ENCODE measurements around the gene ATP6V1G2. TPM values are rescaled to one million over a fixed set of nuclear protein-coding genes. Genes with fewer than 3 reads are reported as not detected.
"Not testable (repeated sequence)": the region's sequence is repeated elsewhere in the genome, so short reads cannot be mapped to it uniquely, and the experiment has no call there.

Gene ATP6V1G2
- total RNA-seq, 1 donor from 2014 or later, result 0.59 TPM

DNA sequence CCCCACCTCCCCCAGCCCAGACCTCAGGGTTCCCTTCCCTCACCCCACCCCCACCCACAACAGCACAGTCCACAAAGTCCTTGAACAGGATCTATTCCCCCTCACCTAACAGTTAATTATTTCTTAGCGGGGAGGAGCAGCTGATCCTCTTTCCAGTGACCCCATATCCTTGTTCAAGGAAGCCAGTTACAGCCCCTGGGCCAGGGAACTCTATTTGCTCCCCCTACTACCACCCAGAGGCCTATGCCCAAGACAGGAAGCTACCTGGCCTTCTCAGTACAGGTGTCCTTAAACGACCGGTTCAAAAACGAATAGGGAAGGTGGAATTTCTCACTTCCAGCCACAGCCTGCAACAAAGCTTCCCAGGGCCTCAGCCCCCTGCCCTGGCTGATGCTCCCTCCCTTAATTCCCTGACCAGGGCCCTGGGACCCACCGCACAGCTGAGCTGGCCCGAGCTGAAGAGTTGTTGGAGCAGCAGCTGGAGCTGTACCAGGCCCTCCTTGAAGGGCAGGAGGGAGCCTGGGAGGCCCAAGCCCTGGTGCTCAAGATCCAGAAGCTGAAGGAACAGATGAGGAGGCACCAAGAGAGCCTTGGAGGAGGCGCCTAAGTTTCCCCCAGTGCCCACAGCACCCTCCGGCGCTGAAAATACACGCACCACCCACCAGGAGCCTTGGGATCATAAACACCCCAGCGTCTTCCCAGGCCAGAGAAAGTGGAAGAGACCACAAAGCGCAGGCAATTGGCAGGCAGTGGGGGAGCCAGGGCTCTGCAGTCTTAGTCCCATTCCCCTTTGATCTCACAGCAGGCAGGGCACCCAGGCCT is 16.9 kb downstream of the ATP6V1G2 start:
- no peak for DNase-seq (ENCODE audit: low read depth, low spot score)

DNA sequence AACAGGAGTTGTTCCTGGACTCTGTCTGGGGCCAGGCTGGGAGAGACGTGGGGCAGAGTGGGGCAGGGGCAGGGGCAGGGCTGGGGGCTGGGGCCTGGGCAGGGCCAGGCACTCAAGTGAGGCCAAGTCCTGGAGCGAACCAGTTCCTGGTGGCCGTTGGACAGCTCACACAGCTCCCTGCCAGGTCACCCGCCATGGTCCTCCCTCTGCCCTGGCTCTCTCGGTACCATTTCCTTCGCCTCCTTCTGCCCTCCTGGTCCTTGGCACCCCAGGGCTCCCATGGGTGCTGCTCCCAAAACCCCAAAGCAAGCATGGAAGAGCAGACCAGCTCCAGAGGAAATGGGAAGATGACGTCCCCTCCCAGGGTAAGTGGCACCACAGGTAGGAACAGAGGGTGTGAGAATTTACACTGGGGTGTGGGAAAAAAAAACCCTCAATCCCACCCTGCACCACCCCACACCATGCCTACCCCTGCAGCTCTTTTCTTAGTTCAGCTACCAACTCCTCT is 17.5 kb downstream of the ATP6V1G2 start, which contains the start of gene MCCD1:
MCCD1 (plus strand) TSS at position 142 of the 508 bp plus-strand sequence; CDS start at position 195, 53 bp downstream.
- DNase-seq (ENCODE audit: low read depth, low spot score), result no peak

DNA sequence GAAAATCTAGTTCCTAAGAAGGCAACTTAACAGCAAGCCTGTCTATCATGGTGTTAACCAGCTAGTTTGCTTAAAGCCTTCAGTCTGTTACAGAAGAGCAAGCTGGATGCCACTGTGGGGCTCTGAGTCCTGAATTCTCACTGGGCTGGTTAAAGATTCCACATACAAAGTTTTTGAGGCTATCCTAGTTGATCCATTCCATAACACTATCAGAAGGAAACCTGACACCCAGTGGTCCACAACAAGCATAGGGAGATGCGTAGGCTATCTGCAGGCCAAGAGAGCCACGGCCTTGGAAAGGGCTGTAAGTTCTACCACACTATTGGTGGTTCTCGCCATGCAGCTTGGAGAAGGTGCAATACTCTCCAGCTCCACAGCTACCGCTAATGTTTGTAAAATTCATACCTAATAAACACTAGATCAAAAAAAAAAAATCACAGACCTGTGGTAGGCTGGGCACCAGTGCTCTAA is 18.1 kb downstream of the ATP6V1G2 start:
- no peak for DNase-seq (ENCODE audit: low read depth, low spot score)

DNA sequence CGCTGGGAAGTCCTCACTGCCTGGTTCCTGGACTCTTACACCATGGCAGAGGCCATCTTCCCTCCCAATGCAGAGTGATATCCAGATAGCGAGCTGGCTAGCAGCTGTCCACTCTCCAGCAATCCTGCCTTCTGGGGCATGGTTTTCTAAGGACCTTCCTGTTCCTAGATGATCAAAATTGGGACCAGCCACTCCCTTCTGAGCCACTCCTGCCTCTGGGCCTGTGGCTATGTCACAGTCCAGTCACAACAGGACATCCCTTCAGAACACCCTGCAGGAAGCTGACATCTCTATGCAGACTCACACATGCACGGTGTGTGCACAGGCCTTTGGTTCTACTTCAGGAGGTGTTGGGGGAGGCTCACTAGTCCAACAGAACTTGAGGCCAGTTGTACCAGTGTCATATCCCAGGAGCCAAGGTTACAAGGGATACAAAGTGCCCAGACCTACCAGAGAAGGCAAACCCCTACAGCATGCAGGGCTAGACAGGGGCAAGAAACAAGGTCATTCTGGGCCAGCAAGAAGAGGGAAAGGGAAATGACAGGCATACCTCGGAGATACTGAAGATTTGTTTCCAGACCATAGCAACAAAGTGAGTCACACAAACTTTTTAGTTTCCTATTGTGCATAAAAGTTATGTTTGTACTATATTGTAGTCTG is 20.3 kb downstream of the ATP6V1G2 start:
- peak; percentile 83 for DNase-seq (ENCODE audit: low read depth, low spot score)

DNA sequence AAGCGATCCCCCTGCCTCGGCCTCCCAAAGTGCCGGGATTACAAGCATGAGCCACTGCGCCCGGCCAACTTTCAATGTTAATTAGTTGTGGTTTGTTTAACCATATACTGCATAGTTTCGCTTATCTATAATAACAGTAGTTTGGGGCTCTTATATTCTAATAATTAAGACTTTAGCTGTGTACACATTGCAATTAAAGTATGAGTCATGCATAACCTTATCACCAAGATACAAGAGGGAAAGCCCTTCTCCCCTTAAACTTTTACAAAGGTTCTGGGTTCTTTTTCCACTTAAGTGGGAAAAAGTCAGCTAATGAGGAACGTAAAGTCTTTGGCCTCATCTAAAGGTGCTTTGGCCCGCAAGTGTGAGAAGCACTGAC is 20.9 kb downstream of the ATP6V1G2 start:
- DNase-seq (ENCODE audit: low read depth, low spot score), result no peak

DNA sequence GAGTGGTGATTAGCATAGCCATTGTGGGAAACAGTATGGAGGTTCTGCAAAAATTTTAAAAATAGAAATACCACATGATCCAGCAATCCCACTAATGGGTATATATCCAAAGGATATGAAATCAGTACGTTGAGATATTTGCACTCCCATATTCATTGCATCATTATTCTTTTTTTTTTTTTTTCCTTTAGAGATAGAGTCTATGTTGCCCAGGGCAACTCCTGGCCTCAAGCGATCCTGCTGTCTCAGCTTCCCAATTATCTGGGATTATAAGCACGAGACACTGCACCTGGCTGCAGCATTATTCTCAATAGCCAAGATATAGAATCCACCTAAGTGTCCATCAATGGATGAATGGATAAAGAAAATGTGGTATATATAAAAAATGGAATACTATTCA is 24.6 kb downstream of the ATP6V1G2 start:
- DNase-seq (ENCODE audit: low read depth, low spot score), result no peak

DNA sequence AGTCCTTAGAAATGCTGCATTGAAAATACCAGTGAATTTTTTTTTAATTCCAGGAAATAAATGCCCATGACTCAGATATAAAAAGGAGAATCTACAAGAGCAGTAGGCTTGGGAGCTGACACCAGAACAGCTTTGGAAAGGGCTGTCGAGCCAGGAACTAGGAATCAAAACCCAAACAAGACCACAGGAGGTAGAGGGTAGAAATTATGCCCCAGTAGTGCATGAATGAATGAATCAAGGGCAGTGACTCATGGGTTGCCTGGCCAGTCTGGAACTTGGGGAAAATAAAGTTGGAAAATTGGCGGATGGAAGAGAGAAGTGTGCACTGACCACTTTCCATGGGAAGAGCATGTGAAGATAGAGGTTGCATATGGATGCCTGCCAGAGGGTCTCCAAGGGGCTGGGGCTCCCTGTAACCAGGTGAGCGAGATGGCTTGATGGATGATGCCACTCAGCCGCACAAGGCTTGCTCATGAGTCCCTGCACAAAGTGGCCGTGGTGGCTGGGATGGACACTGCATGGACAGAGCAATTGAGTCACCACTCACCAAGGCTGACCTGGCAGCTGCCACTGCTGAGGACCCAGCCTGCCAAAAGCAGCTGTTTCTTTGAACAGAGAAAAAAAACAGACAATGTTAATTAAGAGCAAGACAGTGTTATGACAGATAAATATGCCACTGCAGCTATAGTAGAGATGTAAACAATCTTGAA is 32.8 kb downstream of the ATP6V1G2 start:
- no peak for DNase-seq (ENCODE audit: low read depth, low spot score)

DNA sequence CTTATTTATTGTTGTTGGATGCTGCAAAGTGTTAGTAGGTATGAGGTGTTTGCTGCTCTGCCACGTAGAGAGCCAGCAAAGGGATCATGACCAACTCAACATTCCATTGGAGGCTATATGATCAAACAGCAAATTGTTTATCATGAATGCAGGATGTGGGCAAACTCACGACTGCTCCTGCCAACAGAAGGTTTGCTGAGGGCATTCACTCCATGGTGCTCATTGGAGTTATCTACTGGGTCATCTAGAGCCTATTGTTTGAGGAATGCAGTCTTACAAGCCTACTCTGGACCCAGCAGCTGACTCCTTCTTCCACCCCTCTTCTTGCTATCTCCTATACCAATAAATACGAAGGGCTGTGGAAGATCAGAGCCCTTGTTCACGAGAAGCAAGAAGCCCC is 36.4 kb downstream of the ATP6V1G2 start:
- no peak for DNase-seq (ENCODE audit: low read depth, low spot score)

DNA sequence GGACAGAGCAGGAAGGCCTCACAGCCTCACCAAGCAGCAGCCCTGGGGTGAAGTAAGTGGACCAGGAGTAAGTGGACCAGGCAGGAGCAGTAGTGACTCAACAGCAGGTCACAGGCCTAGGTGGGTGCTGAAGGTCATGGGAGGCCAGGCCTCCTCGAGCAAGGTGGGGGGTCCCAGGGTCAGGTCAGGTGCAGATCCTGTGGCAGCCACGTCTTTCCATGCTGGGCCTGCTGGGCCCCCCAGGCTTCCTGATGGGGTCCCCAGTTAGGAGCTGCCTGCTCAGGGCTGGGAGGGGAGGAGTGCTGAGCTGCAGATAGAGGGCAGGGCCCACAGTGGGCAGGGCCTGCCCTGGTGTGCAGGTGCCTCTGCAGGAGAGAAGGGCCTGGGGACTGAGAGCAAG is 37.4 kb downstream of the ATP6V1G2 start:
- not testable (repeated sequence) for DNase-seq (ENCODE audit: low read depth, low spot score)

DNA sequence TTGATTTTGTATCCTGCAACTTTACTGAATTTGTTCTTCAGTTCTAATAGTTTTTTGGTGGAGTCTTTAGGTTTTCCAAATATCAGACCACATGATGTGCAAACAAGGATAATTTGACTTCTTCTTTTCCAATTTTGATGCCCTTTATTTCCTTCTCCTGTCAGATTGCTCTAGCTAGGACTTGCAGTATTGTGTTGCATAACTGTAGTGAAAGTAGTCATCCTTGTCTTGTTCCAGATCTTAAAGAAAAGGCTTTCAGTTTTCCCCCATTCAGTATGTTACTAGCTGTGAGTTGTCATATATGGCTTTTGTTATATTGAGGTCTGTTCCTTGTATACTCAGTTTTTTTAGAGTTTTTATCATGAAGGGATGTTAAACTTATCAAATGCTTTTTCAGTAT is 43.8 kb downstream of the ATP6V1G2 start:
- DNase-seq (ENCODE audit: low read depth, low spot score), result no peak

DNA sequence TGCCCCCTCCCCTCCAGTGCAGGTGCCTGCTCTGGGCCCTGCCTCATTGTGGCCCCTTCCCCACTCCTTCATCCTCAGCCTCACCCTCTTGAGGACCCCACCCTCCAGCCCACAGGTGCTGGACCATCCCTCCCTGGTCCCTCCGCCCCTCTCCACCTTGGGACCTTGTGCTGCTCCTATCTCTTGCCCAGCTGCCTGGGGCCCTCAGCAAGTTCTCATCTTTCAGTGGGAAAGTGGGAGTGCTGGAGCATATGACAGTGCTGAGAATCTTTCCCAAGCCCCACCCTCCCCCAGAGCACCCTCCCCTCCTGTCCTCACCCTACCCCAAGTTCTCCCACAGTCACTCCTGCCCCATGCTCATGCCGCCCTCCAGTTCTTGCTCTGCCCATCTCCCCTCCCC is 46.8 kb downstream of the ATP6V1G2 start:
- DNase-seq (ENCODE audit: low read depth, low spot score), result not testable (repeated sequence)

DNA sequence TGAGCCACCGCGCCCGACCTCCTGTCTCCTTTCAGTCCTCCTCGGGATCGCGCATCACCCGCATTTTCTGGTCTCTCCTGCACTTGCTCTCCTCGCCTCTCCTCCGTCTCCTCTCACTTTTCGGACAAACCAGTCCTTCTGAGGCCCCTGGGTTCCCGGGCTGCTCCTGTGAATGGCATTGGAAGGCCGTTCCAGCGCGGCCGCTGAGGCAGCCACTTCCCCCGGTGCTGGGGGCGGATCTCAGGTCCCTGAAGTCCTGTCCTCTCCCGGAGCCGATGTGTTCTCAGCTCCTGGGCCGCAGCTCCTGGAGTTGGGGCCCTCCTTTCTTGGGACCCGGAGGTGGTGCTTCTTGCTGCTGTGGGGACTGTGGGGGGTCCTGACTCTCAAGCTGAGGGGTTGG is 47.7 kb downstream of the ATP6V1G2 start:
- DNase-seq (ENCODE audit: low read depth, low spot score), result no peak

DNA sequence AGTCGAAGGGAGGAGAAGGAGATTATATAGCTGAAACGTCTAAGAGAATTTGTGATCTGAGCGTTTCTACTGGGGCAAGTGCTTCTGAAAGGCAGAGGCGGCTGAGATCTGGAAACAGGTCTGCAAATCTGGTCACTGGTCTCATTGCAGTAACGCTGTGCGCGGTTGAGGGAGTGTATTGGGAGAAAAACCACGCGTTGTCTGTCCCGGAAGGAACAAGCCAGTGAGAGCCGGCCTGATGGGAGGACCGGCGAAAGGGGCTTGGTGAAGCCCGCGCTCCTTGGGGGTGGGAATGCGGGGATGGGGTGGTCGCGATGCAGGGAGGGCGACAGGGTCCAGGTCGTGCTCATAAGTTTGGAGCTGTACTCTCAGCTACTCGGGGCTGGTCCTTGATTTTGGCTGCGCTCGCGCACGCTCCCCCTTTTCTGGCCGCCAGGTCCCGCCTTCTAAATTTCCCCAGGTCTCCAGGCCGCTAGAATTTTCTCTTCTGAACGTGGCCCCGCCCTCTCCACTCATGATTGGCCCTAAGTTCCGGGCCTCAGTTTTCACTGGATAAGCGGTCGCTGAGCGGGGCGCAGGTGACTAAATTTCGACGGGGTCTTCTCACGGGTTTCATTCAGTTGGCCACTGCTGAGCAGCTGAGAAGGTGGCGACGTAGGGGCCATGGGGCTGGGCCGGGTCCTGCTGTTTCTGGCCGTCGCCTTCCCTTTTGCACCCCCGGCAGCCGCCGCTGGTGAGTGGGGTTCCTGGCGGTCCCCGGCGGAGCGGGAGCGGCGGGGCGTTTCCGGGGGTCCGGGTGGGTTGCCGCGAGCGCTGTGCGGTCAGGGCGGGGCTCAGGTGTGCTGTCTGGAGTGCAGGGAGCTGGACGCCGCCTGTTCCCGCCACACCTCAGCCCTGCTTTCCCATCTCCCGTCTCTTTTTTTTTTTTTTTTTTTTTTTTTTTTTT is 48.6 kb downstream of the ATP6V1G2 start, which contains the start of gene MICB:
MICB (plus strand) TSS at position 615 of the 946 bp plus-strand sequence; CDS start at position 664, 49 bp downstream.
- peak; percentile 46 for DNase-seq (ENCODE audit: low read depth, low spot score)

DNA sequence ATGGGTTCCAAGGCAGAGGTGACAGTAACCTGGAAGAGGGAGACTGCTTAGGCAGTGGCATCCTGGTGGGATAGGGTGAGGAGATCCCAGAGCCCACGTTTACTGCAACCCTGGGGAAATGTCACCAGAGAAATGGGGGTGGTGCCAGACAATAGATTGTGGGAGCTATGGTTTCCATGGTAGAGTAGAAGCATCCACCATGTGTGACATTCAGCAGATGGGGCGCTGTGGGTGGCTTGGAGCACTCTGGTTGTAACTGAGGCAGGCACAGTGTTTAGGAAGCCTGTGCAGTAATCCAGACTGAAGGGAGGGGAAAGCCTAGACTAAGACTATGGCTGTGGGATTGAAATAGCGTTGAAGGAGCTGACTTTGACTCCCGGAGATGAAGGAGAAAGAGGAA is 49.6 kb downstream of the ATP6V1G2 start:
- DNase-seq (ENCODE audit: low read depth, low spot score), result not testable (repeated sequence)

DNA sequence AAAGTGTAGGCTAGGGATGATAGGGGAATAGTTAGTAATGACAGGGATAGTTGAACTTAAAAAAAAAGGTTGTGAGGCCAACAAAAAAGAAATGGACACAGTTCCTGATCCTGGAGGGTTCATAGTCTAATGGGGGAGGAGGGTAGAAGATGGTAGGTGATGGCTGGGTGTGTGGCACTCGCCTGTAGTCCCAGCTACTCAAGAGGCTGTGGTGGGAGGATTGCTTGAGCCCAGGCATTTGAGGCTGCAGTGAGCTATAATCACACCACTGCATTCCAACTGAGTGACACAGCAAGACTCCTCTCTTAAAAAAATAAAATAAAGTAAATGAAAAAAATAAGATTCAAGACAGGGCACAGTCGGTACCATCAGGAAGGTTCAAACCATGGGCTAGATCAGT is 50.8 kb downstream of the ATP6V1G2 start:
- no peak for DNase-seq (ENCODE audit: low read depth, low spot score)

Other genes with a start within 250 kb of the ATP6V1G2 start
- 180 and 538 TPM in 2 replicates for gene HLA-B, start 189.4 kb downstream of the ATP6V1G2 start, total RNA-seq
- gene MICA, start 143.0 kb downstream of the ATP6V1G2 start, total RNA-seq, result 52.4 and 72.9 TPM in 2 replicates
- 24.8 and 29.2 TPM in 2 replicates for gene MICB, start 48.5 kb downstream of the ATP6V1G2 start, total RNA-seq
- gene MCCD1, start 17.6 kb downstream of the ATP6V1G2 start, total RNA-seq, result not detected in 2 replicates
- 507 and 634 TPM in 2 replicates for gene DDX39B, start 4.6 kb downstream of the ATP6V1G2 start, total RNA-seq
- gene NFKBIL1, start 1.0 kb upstream of the ATP6V1G2 start, total RNA-seq, result 21.9 and 30.1 TPM in 2 replicates
- gene LTA, start 25.7 kb upstream of the ATP6V1G2 start, total RNA-seq, result 0.07 TPM in 1 of 2 replicates, not detected in the other
- not detected in 2 replicates for gene TNF, start 29.0 kb upstream of the ATP6V1G2 start, total RNA-seq
- 1.6 and 2.2 TPM in 2 replicates for gene LTB, start 35.8 kb upstream of the ATP6V1G2 start, total RNA-seq
- gene LST1, start 39.7 kb upstream of the ATP6V1G2 start, total RNA-seq, result 0.14 and 0.73 TPM in 2 replicates
- gene NCR3, start 46.4 kb upstream of the ATP6V1G2 start, total RNA-seq, result not detected in 2 replicates
- gene AIF1, start 68.6 kb upstream of the ATP6V1G2 start, total RNA-seq, result not detected in 2 replicates
- 33.6 and 36.4 TPM in 2 replicates for gene PRRC2A, start 74.1 kb upstream of the ATP6V1G2 start, total RNA-seq
- gene BAG6, start 106.1 kb upstream of the ATP6V1G2 start, total RNA-seq, result 110 and 116 TPM in 2 replicates
- 0.40 and 0.46 TPM in 2 replicates for gene APOM, start 109.3 kb upstream of the ATP6V1G2 start, total RNA-seq
- gene C6orf47, start 114.2 kb upstream of the ATP6V1G2 start, total RNA-seq, result 18.7 and 20.5 TPM in 2 replicates
- 12.1 and 12.5 TPM in 2 replicates for gene GPANK1, start 118.4 kb upstream of the ATP6V1G2 start, total RNA-seq
- 98.5 and 102 TPM in 2 replicates for gene CSNK2B, start 119.5 kb upstream of the ATP6V1G2 start, total RNA-seq
- 1.5 and 1.9 TPM in 2 replicates for gene LY6G5B, start 123.4 kb upstream of the ATP6V1G2 start, total RNA-seq
- 0.86 and 0.88 TPM in 2 replicates for gene LY6G5C, start 134.5 kb upstream of the ATP6V1G2 start, total RNA-seq
- 37.3 and 65.3 TPM in 2 replicates for gene ABHD16A, start 156.7 kb upstream of the ATP6V1G2 start, total RNA-seq
- not detected in 2 replicates for gene LY6G6F, start 160.3 kb upstream of the ATP6V1G2 start, total RNA-seq
- not detected in 2 replicates for gene LY6G6D, start 168.7 kb upstream of the ATP6V1G2 start, total RNA-seq
- gene LY6G6C, start 175.1 kb upstream of the ATP6V1G2 start, total RNA-seq, result not detected in 2 replicates
- gene MPIG6B, start 176.8 kb upstream of the ATP6V1G2 start, total RNA-seq, result not detected in 2 replicates
- gene DDAH2, start 182.7 kb upstream of the ATP6V1G2 start, total RNA-seq, result 84.0 and 89.4 TPM in 2 replicates
- gene CLIC1, start 189.9 kb upstream of the ATP6V1G2 start, total RNA-seq, result 860 and 926 TPM in 2 replicates
- 6.1 and 6.7 TPM in 2 replicates for gene MSH5, start 193.4 kb upstream of the ATP6V1G2 start, total RNA-seq
- 0.78 and 0.92 TPM in 2 replicates for gene SAPCD1, start 216.0 kb upstream of the ATP6V1G2 start, total RNA-seq
- gene VWA7, start 230.7 kb upstream of the ATP6V1G2 start, total RNA-seq, result under 0.01 and 0.11 TPM in 2 replicates
- 73.2 and 74.0 TPM in 2 replicates for gene VARS1, start 249.1 kb upstream of the ATP6V1G2 start, total RNA-seq

Measured in pulmonary artery endothelial cell (primary cell).